Lower lobe of right lung (tissue), 2 donors: ENCODE measurements around the gene PLEKHF1. TPM values are rescaled to one million over a fixed set of nuclear protein-coding genes. Genes with fewer than 3 reads are reported as not detected.
"Not testable (repeated sequence)": the region's sequence is repeated elsewhere in the genome, so short reads cannot be mapped to it uniquely, and the experiment has no call there.

Experiments used
- ATAC-seq, 2 donors: fragments of 200-7000 bp; cut with Tn5 transposase; one replicate each; pipeline ENCODE4 v1.9.1; 2020 to 2022; ENCODE audit warnings: mild to moderate bottlenecking in 2 of 2, moderate library complexity in 2 of 2
- DNase-seq: peaks from one replicate; pipeline ENCODE4 v3.0.0-alpha.2; 2020
- H3K27ac ChIP-seq: fragments of 200-600 bp; one replicate; pipeline ENCODE4 v1.8.0; 2022
- H3K27me3 ChIP-seq: fragments of 200-600 bp; one replicate; pipeline ENCODE4 v1.8.0; 2022; ENCODE audit warnings: low read depth
- H3K36me3 ChIP-seq: fragments of 200-600 bp; one replicate; pipeline ENCODE4 v1.8.0; 2022; ENCODE audit warnings: mild to moderate bottlenecking
- H3K4me1 ChIP-seq: fragments of 200-600 bp; one replicate; pipeline ENCODE4 v1.8.0; 2022
- H3K4me3 ChIP-seq: fragments of 200-600 bp; one replicate; pipeline ENCODE4 v1.8.0; 2022; ENCODE audit warnings: mild to moderate bottlenecking
- H3K9me3 ChIP-seq: fragments of 200-600 bp; one replicate; pipeline ENCODE4 v1.8.0; 2022
- CTCF ChIP-seq: fragments of 200-600 bp; IDR thresholded peaks from one replicate; pipeline ENCODE4 v1.8.0; 2022; ENCODE audit warnings: antibody characterized with exemption, mild to moderate bottlenecking
- intact Hi-C: fragments of 100-400 bp; cut with DNase I; formaldehyde crosslinking; loops from one replicate; pipeline ENCODE4 v1.11.0; 2022
- total RNA-seq: library from RNA; stranded (reverse); fragmentation: NEBNext Ultra II Directional; extraction: Animal tissue kit (Norgen Biotek cat#: 25700); gene quantifications from one replicate; pipeline ENCODE4 v1.2.1, GENCODE V29; 2021
- donor health status: DM: no; HTN: yes; CAD: no; lungs with severe emphysema.

The PLEKHF1 gene
- total RNA-seq, 1 donor from 2014 or later = 15.5 TPM

- Histone ChIP-seq H3K4me1 (no peaks in the 10 kb centered on the region), H3K27ac (no peak overlapping the region), H3K36me3 (peaks cover 61% of the 10 kb centered on the region), H3K4me3 (no peak overlapping the region), H3K9me3 (no peaks in the 10 kb centered on the region), H3K27me3 (no peaks in the 10 kb centered on the region)
- no peak for DNase-seq
- ATAC-seq = no peak
- no peak for TF ChIP-seq CTCF
- intact Hi-C loops = no loop called here
Observed at GRCh38 chr19:29706635-29707034, 41.4 kb downstream of the PLEKHF1 start.

DNA sequence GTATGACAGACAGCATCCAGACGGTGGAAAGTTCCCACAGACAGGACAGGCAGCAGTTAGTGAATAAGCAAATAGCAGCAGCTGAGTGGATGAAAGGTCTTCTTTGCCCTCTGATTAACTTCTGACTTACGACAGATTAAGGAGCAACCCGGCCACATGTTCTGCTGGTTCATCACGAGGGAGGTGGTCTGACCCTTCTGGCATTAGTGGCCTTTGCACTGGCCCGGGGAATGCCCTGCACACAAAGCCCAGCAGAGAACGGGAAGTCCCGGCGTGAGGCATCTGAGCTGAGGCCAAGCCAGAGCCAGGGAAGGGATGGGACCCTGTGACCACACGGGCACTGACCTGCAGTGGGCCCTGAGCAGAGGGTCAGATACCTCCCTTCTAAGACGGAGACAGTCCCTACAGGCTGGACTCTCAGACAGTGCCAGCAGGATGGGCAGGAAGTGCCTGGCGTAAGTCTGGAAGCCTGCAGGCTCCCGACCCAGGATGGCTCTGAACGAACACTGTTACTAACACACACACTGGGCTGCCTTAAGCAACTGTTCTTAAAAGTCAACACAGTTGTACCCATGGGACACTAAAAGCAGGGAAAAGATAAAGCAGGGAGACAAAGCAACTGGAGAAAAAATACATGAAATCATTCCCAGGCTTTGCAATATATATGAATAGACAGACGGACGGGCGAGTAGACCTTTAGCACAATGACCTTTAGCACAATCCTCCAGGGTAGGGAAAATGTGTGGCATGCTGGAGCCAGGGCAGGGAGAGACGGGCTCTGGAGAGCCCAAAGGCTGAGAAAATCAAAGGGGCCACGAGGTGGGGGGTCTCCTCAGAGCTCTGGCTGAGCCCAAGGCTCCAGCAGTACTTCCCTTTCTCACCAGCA lies 43.5 kb downstream of the PLEKHF1 start:
- Histone ChIP-seq H3K4me3 (no peak overlapping the region), H3K9me3 (no peaks in the 10 kb centered on the region), H3K36me3 (peaks cover 47% of the 10 kb centered on the region), H3K4me1 (peaks cover 16% of the 10 kb centered on the region), H3K27ac (no peak overlapping the region), H3K27me3 (no peaks in the 10 kb centered on the region)
- intact Hi-C loops = no loop called here
- no peak for TF ChIP-seq CTCF
- ATAC-seq (no peak), DNase-seq (no peak)

- ATAC-seq, H3K4me3 ChIP-seq, H3K9me3 ChIP-seq, DNase-seq, intact Hi-C loops, H3K27me3 ChIP-seq, H3K27ac ChIP-seq: not testable (repeated sequence)
- Histone ChIP-seq H3K36me3 (peaks cover 43% of the 10 kb centered on the region), H3K4me1 (peaks cover 22% of the 10 kb centered on the region)
Observed at GRCh38 chr19:29709440-29709798, 44.2 kb downstream of the PLEKHF1 start.

- DNase-seq (no peak), ATAC-seq (no peak)
- no peak for TF ChIP-seq CTCF
- Histone ChIP-seq H3K27ac (no peak overlapping the region), H3K27me3 (no peaks in the 10 kb centered on the region), H3K36me3 (peaks cover 20% of the 10 kb centered on the region), H3K4me1 (peaks cover 32% of the 10 kb centered on the region), H3K4me3 (no peak overlapping the region), H3K9me3 (no peaks in the 10 kb centered on the region)
- intact Hi-C loops = loop anchor here (10.0 kb wide), 1 partner anchor 97 kb away; no protein-coding TSS in a partner anchor
Observed at GRCh38 chr19:29711584-29712132, 46.4 kb downstream of the PLEKHF1 start.

GRCh38 chr19:29712744-29713516 lies 47.7 kb downstream of the PLEKHF1 start:
- intact Hi-C loops = loop anchor here (10.0 kb wide), 1 partner anchor 98 kb away; no protein-coding TSS in a partner anchor

More at GRCh38 chr19:29712744-29713516, 47.7 kb downstream of the PLEKHF1 start:
- Histone ChIP-seq H3K9me3 (no peaks in the 10 kb centered on the region), H3K27ac (no peak overlapping the region), H3K4me3 (no peak overlapping the region), H3K27me3 (no peaks in the 10 kb centered on the region), H3K36me3 (peaks cover 8% of the 10 kb centered on the region), H3K4me1 (peaks cover 32% of the 10 kb centered on the region)
- no peak for ATAC-seq
- DNase-seq = no peak
- TF ChIP-seq CTCF = no peak
